ENCODE data around the gene SMAP1. TPM values are rescaled to one million over a fixed set of nuclear protein-coding genes. Genes with fewer than 3 reads are reported as not detected.

The SMAP1 gene
- total RNA-seq, 1 donor from 2014 or later: 12.4 TPM

- H3K27me3 ChIP-seq (ENCODE audit: control insufficient read depth, insufficient read depth, low read length): no peaks in the 10 kb centered on the region
- FAIRE-seq (no peak), DNase-seq (ENCODE audit: low read depth) (peak; percentile 3)
- no peak overlapping the region for H3K4me3 ChIP-seq (ENCODE audit: low read depth, low read length)
- no peaks in the 10 kb centered on the region for H3K36me3 ChIP-seq (ENCODE audit: control insufficient read depth, insufficient read depth, low read length)
- TF ChIP-seq CTCF (IDR thresholded peaks at IDR 0.05; ENCODE audit: insufficient read depth, low read length, severe bottlenecking): no peak
These were observed 152.0 kb downstream of the SMAP1 start for GRCh38 chr6:70819646-70820045.

- TF ChIP-seq CTCF (IDR thresholded peaks at IDR 0.05; ENCODE audit: insufficient read depth, low read length, severe bottlenecking): no peak
- Histone ChIP-seq H3K27me3 (ENCODE audit: control insufficient read depth, insufficient read depth, low read length) (no peaks in the 10 kb centered on the region), H3K36me3 (ENCODE audit: control insufficient read depth, insufficient read depth, low read length) (no peaks in the 10 kb centered on the region), H3K4me3 (ENCODE audit: low read depth, low read length) (no peak overlapping the region)
- DNase-seq (ENCODE audit: low read depth) (no peak), FAIRE-seq (no peak)
These were observed 153.1 kb downstream of the SMAP1 start for GRCh38 chr6:70820778-70821177.

- H3K36me3 ChIP-seq (ENCODE audit: control insufficient read depth, insufficient read depth, low read length): no peaks in the 10 kb centered on the region
- no peak for TF ChIP-seq CTCF (IDR thresholded peaks at IDR 0.05; ENCODE audit: insufficient read depth, low read length, severe bottlenecking)
- H3K4me3 ChIP-seq (ENCODE audit: low read depth, low read length): no peak overlapping the region
- DNase-seq (ENCODE audit: low read depth): no peak
- FAIRE-seq: no peak
- no peaks in the 10 kb centered on the region for H3K27me3 ChIP-seq (ENCODE audit: control insufficient read depth, insufficient read depth, low read length)
These were observed 154.1 kb downstream of the SMAP1 start for GRCh38 chr6:70821751-70822150.

- H3K4me3 ChIP-seq (ENCODE audit: low read depth, low read length): no peak overlapping the region
- no peaks in the 10 kb centered on the region for H3K36me3 ChIP-seq (ENCODE audit: control insufficient read depth, insufficient read depth, low read length)
- no peak for FAIRE-seq
- no peak for TF ChIP-seq CTCF (IDR thresholded peaks at IDR 0.05; ENCODE audit: insufficient read depth, low read length, severe bottlenecking)
- DNase-seq (ENCODE audit: low read depth): no peak
- no peaks in the 10 kb centered on the region for H3K27me3 ChIP-seq (ENCODE audit: control insufficient read depth, insufficient read depth, low read length)
These were observed 156.0 kb downstream of the SMAP1 start for GRCh38 chr6:70823651-70824050.

- FAIRE-seq (no peak), DNase-seq (ENCODE audit: low read depth) (no peak)
- Histone ChIP-seq H3K36me3 (ENCODE audit: control insufficient read depth, insufficient read depth, low read length) (no peaks in the 10 kb centered on the region), H3K27me3 (ENCODE audit: control insufficient read depth, insufficient read depth, low read length) (no peaks in the 10 kb centered on the region), H3K4me3 (ENCODE audit: low read depth, low read length) (no peak overlapping the region)
- no peak for TF ChIP-seq CTCF (IDR thresholded peaks at IDR 0.05; ENCODE audit: insufficient read depth, low read length, severe bottlenecking)
These were observed 163.7 kb downstream of the SMAP1 start for GRCh38 chr6:70831427-70831826.

- Histone ChIP-seq H3K4me3 (ENCODE audit: low read depth, low read length) (no peak overlapping the region), H3K27me3 (ENCODE audit: control insufficient read depth, insufficient read depth, low read length) (no peaks in the 10 kb centered on the region), H3K36me3 (ENCODE audit: control insufficient read depth, insufficient read depth, low read length) (no peaks in the 10 kb centered on the region)
- FAIRE-seq: no peak
- DNase-seq (ENCODE audit: low read depth): peak; percentile 26
- TF ChIP-seq CTCF (IDR thresholded peaks at IDR 0.05; ENCODE audit: insufficient read depth, low read length, severe bottlenecking): no peak
These were observed 166.8 kb downstream of the SMAP1 start for GRCh38 chr6:70834520-70834919.

Measured in bronchial epithelial cell (primary cell).